Activated CD8-positive, alpha-beta memory T cell treated with anti-CD3 and anti-CD28 coated beads for 48 hours (primary cell): ENCODE data around the gene SLC6A1.

ENCODE experiments used
- DNase-seq, 3 experiments: peaks; one replicate each; pipeline ENCODE4 v3.0.0-alpha.2; 2020; ENCODE audit warnings: low read depth in 2 of 3, low spot score in 2 of 3

SLC6A1 gene

DNA sequence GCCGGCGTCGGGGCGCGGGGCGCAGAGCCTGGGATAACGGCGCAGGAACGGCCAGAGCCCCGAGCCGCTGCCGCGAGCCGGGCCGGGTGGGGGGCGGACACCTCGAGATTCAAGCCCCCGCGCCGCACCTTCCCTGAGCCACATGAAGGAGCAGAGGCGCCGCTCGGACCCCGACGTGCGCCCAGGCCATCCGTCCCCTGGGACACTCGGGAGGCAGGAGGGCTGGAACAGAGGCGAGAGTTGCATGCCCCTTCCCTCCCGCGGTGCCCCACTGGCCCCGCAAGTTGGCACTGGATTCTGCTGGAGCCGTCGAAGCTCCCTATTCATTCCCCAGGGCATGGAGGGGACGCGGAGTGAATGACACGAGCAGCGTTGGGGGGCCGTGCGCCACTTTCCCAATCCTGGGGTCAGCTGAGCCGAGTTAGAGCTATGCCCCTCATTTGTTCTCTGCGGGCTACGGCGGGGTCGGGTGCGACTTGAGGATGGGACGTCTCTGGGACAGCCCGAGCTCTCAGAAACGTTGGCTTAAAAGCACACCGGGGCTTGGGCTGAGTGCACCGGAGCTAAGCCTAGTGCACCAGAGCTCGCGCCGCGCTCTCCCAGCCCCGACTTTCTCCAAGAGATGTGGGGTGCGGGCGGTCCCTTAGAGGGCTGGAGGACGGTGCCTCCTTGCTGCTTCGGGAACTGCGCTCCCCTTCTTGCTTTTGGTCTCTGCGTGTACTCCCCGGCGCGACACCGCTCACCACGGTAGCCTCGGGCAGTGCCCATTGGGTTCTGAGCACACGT, 588 bp downstream of the SLC6A1 start:
- DNase-seq = no peak

DNA sequence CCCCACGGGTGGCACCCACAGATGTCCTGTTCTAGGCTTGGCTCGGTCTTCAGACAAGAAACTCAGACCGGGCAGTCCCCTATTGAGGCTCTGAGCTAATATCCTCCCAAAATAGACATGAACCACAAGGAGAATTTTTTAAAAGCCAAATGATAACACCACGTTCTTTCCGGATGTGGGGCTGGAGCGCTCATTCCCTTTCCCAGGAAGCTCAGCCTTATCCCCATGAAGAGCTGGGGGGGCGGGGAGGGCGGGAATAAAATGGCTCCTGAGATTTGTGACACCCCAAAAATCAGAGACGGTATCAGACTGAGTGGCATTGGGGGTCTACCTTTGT, 1.1 kb downstream of the SLC6A1 start:
- DNase-seq = no peak

DNA sequence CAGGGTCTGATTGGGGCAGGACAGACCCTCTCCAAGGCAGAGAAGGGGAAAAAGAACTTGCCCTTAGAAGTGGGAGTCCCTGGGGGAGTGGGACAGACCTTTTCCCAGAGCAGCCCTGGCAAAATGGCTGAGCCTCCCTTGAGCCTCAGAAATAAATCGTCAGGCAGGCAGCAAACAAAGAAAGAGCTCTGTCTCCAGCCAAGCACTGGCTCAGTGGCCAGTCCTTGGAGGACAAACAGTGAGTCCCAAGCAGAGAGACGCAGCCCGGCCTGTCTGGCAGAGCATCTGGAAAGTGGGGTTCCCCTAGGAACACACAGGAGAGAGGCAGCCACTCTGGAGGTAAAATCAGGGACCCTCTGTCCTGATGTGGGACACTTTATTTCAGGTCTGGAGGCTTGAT, 1.8 kb downstream of the SLC6A1 start:
- no peak for DNase-seq

GRCh38 chr3:10995871-10996270, 3.3 kb downstream of the SLC6A1 start:
- no peak for DNase-seq

GRCh38 chr3:10996345-10997013, 3.9 kb downstream of the SLC6A1 start:
- no peak for DNase-seq

GRCh38 chr3:10997196-10997595, 4.6 kb downstream of the SLC6A1 start:
- DNase-seq = no peak

- no peak for DNase-seq
These were observed 6.0 kb downstream of the SLC6A1 start for GRCh38 chr3:10998542-10998941.

- DNase-seq = no peak
These were observed 6.9 kb downstream of the SLC6A1 start for GRCh38 chr3:10999221-11000107.

DNA sequence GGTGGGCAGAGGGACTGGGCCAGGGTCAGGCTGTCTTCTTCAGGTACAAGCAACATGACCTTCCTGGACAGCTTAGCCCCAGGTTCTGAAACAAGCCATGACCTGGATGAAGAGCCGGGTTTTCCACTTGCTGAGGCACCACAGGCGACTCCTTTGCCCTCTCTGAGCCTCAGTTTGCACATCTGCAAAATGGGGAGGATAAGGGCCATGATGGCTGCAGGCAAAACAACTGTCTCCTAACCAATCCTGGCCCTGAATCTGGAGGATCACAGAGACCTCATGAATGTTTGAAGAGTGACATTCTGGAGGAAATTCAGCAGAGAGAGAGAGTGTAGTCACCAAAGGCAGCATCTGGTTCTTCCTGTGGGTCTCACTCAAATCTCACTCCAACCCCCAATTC, 8.0 kb downstream of the SLC6A1 start:
- DNase-seq = no peak

GRCh38 chr3:11001020-11001657, 8.6 kb downstream of the SLC6A1 start:
- no peak for DNase-seq

GRCh38 chr3:11001658-11002021, 9.1 kb downstream of the SLC6A1 start:
- DNase-seq = no peak

- no peak for DNase-seq
These were observed 9.8 kb downstream of the SLC6A1 start for GRCh38 chr3:11002371-11002807.

- no peak for DNase-seq
These were observed 12.0 kb downstream of the SLC6A1 start for GRCh38 chr3:11004563-11004962.

DNA sequence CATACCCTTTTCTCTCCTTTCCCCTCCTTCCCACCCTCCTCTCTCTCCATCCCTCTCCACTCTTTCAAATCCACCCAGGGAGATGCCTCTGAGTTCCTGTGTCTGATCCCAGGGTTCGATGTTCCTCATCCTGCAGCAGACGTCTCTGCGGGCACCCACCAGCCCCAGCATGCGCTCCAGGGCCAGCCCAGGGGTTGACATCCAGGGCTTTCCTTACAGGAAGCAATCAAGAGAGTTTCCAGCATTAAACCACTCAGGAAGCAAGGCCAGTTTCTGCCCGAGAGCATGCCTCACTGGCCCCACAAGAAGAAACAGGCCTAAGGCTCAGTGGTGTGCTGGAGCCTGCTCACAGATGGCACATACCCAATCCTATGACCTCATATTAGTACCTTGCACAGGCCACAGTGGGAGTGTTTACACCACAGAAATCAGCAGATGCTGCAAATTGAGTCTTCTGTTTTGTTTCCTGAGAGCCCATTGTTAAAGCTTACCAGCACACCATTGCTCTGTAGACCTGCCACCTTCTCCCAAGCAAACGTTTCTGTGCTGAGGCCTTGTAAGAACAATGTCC, 13.2 kb downstream of the SLC6A1 start:
- DNase-seq = no peak

DNA sequence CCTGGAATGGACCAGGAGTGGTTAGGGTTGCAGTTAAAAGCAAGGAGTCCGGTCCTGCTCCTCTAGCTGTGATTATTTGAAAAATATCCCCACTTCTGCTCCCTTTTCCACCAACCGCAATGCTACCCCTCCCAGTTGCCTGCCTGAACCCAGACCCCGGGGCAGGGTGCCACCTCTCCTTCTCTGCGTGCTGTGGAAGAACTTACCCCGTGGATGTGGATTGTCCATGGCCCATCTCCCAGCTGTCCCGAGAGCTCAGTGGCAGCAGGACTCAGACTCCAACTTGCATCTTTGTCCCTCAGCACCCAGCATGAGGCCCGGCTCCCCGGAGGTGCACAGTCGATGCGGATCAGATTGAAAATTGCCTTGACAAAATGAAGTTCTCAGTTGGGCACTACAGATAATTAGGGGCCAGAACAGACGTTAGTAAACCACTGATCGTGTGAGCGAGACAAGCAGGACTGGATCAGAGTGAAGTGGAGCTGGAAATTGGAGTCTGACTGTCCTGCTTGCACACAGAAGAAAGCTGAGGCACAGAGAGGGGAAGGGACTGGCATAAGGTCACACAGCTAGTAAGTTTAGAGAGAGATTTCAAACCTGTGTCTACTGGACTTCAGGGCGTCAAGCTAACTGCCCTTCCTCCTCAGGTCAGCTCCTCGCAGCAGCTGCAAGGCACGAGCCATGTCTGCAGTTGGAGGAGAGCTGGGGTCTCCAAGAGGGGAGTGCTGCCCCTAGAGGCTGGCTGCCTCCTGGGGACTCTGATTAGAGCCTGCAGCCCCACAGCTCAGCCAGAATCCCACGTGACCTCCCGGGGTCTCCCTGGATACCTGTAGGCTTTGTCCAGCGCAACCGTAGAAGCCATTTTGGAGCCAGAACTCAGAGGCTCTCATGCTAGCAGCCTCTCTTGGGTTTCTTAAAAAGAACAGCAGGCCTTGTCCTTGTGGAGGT, 14.7 kb downstream of the SLC6A1 start:
- DNase-seq = no peak

GRCh38 chr3:11009898-11010297, 17.4 kb downstream of the SLC6A1 start:
- no peak for DNase-seq

- no peak for DNase-seq
These were observed 18.0 kb downstream of the SLC6A1 start for GRCh38 chr3:11010426-11011165.

DNA sequence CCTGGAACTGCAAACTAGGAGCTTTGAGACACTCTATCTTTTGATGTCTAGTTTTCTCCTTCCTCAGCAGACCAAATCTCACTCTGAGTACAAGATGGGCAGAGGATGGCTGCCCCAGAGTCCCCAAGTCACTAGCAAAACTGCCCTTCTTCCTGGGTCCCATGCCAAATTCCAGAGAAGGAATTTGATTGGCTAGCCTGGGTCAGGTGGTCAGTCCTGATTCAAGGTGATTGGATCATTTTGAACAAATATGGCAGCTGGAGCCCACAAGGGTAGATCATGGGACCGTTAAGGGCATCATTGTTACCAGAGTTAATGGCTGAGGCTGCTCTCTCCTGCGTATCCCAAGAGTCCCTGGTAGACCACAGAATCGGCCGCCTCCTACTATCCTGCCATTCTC, 21.7 kb downstream of the SLC6A1 start:
- no peak for DNase-seq

DNA sequence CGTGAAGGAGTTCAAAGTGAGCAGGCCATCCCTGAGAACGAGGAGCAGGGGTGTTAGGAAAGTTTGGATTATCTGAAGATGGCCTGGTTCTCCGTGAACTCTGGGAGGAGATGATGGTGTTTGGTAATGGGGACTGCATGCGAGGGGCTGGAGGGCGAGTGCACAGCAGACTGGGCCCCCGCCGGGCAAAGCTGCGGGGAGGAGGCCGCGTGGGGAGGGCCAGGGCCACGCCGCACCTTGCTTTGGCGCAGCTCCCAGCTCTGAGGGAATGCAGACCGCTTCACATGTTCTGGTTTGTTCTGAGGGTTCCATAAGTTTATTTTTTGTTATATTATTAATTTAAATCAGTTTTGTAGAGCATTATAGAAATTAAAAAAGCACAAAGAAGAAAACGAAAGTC, 22.2 kb downstream of the SLC6A1 start:
- no peak for DNase-seq
